ENCODE data around the gene SRPK3.

The SRPK3 gene

DNA sequence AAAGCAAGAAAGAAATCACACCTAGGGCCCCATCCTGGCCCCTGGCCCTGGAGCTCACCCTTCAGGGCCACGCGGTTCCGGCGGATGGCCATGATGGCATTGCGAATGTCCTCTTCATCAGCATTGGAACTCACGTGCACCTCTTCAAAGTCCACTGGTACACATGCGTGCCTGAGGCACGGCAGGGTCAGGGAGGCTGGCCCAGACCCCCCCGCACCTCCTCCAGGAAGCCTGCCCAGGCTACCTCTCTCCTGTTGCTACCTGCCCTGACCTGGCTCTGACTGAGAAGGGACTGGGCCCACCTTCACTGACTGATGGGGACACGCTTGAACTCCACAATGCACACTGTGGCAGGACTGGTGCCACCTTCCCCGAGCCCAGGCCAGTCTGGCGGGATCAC lies 8.8 kb downstream of the SRPK3 start:
- DNase-seq: no peak

DNA sequence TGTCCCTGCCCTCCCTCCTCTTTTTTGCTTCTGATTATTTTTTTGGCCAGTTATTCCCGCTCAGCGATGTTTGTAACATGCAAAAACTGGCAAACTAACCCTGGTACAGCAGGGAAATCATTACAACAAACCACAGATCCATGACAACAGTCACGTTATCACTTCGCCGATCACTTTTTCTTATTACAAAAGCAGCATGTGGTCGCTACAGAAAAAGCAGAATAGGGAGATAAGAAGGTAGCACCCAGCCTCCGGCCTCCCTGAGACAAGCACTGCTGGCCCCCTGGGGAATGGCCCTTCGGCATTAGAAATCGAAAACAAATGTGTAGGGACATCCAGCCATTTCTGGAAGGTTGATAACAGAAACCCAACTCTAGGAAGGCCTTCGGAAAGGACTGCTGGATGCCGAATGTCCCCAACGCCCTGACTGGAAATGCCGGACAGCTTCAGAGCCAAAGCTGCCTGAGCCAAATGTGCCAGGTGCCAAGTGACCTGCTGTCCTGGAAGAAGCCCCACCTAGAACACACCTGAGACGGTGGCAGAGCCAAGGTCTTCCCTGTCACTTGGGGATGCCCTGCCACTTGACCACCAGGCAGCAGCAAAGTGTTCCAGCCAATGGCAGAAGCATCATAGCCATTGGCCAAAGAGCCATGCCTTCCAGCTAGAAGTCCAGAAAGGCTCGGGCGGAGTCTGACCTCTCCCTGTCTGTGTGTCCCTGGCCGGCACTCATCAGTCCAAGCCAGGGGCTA lies 10.4 kb downstream of the SRPK3 start:
- no peak for DNase-seq

DNA sequence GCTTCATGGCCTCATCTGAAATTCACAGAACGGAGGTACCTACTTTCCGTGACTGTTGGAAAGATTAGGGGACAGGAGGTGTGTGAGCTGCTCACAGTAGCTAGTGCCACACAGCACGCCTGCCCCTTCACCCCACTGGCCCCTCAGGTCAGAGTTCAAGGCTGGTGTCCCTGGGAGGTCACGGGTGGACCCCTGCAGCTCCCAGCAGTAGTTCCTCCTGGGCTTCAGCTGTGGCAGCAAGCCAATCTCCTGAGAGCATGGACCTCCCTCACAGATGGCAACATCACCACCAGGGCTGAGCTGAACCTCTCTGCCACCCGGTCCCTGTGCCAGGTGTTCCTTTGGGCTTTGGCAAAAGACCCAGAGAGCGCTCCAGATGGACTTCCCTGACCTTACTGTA lies 11.5 kb downstream of the SRPK3 start:
- no peak for DNase-seq

DNA sequence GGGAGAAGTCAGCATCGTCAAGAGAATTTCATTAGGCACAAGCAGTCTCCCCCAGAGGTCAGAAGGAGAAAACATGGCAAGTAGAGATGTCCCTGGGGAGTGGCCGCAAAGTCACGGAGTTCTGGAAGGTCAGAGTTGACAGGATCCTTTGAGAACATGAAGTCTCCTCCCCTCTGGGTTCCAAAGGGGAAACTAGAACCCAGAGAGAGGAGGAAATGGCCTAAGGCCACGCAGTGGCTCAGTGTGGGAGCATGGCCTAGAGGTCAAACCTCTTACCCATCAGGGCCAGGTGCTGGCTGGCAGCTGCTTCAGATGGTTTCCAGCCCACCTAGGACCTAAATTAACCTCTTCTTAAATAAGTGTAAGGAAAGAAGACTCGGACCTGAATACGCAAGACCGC lies 12.4 kb downstream of the SRPK3 start:
- DNase-seq: no peak

DNA sequence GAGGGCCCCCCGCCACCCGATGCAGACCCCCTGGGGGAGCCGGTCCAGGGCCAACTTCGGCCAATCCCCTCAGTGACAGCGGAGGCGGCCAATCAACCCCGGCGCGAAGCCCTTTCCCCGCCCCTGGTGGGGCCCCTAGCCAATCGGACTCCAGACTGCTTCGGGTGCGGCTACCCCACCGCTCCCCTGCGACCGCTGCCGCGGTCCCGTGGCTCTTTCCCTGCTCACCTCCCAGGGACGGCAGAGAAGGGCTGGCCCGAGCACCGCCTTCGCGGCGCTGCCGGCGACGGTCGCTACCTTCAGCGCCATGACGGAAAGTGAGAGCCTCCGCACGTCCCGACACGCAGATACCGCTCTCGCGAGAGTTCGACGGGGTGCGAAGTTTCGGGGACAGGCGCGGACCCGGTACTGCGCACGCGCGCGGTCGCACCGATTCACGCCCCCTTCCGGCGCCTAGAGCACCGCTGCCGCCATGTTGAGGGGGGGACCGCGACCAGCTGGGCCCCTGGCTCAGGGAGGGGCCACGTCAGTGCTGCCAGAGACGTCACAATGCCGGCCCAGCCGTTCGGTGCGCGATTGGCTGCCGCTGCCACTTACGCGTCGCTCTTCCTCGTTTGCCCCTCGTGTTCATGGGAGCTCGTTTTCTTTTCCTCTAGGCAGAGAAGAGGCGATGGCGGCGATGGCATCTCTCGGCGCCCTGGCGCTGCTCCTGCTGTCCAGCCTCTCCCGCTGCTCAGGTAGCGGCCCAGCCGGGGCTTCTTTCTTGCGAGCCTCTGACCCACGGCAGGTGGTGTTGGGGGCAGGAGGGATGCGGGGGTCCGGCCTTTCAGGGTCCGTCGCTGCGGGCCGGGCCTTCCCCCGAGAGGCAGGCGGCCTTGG lies 13.4 kb downstream of the SRPK3 start, which contains the start of the genes IDH3G and SSR4:
Gene IDH3G (minus strand): TSS at position 358 of the 879 bp plus-strand sequence. CDS start 49 bp downstream, at position 309.
Gene SSR4 (plus strand): TSS at position 651 of the 879 bp plus-strand sequence. CDS start 20 bp downstream, at position 671.
- DNase-seq: peak; percentile 97

DNA sequence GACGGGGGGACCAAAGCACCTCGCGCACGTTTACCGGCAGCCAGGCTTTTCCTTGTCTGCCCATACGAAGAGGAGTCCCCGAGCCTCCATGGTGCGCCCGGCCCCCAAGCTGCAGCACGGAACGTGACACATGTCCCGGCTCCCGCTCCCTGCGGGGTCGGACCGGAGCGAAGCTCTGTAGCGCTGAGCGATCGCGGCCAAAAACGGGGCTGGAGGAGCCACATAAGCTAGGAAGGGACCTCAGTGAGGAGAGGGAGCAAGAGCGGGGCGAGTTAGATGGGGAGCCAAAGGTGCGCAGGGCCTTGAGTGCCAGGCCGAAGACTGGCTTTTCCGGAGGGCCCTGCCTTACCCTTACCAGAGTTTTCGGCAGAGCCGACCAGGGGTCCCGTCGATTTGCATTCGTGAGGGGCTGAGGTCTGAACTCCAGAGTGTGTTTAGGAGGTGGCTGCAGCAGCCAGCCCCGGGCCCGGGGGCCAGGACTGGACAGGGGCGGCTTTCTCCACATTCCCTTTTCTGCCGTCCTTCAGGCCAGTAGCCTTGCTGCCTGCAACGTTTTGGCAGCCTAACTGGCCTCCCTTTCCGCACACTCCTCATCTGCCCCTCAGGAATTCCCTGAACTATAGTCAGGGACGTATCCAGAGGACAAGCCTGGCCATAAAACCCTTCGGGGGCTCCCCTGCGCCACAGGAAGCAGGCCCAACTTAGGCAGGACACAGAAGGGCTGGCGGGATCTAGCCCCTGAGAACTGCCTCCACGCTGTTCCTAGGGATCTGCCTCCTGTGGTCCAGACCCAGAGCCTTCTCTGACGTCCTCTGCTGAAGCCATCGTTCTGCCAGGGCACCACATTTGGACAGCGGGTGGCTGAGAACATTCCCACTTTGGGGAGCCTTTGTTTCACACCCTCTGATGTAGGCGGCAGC lies 14.3 kb downstream of the SRPK3 start:
- no peak for DNase-seq

DNA sequence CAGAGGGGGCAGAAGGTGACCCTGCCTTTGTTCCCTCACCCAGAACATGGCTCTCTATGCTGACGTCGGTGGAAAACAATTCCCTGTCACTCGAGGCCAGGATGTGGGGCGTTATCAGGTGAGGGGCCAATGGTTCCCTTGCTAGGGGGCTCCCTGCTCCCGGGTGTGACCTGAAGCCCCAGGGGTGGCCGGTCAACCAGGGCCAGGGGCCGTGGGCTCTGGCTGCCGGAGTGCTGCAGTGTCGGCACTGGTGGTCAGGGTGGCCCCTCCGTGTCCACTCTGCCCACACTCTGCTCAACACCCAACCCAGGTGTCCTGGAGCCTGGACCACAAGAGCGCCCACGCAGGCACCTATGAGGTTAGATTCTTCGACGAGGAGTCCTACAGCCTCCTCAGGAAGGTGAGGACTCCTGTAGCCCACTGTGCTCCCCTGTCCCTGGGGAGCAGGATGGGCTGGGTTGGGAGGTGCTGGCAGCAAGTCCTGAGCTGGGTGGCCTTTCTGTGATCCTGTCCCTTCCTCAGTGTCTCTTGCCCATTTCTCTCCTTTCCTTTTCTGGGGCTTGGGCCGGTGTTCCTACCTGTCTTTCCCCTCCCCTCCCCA lies 16.7 kb downstream of the SRPK3 start:
- no peak for DNase-seq

DNA sequence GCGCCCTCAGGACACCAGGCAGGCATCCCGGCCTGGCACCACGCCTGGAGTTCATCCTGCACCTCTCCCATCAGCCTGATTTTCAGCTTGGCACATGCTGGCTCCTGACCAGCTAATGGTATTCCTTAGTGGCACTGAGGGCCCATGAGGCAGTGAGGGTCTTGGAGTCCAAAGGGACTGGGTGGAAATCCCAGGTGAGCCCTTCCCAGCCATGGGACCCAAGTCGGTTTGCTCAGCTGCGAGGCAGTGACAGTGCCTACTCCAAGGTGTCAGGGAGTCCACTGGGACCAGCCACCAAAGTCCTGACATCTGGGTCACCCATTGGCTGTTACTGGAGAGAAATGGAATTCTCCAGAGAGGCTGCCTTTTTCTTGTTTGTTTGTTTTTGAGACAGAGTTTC lies 18.5 kb downstream of the SRPK3 start:
- no peak for DNase-seq

DNA sequence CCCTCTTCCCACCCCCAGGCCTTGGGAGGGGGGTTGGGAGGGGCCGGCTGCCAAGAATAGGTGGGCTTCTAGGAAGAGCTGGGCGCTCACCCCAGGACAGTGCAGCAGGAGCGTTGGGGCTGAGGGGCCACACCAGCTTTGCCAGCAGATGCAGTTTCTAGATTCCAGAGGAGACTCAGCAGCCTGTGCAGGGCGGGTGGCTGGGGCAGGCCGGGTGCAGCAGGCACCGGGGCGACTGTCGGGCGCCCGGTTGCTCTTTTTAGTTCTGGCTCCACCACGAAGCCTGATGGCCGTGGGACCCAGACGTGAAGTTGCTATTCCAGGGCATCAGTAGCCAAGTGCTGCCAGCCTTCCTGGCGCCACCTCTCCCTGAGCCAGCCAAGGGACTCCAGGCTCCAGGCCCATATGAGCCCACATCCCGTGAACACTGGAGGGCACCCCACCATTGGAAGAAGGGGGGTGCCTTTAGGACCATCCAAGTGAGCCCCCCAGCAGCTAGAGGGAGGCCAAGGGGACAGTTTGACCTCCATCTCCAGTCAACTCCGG lies 19.4 kb downstream of the SRPK3 start:
- no peak for DNase-seq

DNA sequence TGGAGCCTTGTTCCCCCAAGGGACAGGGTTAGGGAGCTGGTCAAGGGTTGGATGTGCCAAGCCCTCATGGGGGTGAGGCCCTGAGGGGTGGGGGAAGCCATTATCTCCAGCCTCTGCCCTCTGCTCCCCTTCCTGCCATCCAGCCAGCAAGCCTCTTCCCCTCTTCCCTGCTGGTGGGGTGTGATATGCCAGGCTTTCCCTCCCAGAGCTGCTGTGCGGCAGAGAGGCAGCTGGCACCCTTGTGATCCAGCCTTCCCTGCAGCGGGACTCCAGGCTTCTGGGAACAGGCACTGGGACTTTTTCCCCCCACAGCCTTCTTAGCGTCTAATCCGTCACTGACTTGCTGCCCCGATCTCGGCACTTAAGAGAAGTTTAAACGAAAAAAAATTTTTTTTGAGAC lies 19.9 kb downstream of the SRPK3 start:
- DNase-seq: no peak

DNA sequence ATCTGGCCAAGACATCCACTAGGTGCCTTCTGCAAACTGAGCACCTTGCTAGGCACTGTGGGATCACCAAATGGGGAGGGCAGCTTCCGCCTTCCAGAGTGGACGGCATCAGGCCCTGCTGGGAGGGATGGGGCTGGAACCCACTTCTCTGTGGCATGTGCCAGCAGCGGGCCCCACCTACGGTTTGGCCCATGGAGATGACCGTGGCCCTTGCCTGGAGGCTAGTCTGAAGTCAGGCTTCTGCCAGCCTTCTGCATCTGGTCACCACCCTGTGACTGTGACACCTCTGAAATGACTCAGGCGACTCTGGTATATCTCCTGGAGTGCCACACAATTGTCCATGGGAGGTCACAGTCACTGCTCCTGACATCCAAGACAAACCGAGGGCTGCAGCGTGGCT lies 20.8 kb downstream of the SRPK3 start:
- DNase-seq: no peak

DNA sequence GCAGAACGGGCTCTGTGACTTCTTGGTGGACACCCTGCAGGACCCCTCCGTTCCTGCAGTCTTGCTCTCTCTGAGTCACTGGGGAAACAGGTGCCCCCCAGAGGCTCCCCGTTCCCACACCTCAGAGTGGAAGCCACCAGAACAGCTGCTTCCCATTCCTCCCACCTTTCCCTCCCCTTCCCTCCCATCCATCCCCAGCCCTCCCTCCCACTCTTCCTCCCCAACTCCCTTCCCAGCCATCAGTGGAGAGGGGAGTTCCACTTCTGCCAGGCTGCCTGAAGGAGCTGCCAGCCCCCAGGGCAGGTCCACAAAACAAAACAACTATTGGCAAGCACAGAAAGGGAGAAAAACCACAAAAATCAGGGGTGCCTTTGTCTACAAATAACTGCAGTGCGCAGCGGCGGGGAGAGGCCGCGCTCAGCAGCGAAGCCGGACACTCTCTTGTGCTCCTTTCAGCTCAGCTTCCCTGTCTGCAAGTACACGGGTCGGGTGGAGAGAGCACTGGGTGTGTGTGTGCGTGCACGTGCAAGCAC lies 21.7 kb downstream of the SRPK3 start:
- DNase-seq: no peak

DNA sequence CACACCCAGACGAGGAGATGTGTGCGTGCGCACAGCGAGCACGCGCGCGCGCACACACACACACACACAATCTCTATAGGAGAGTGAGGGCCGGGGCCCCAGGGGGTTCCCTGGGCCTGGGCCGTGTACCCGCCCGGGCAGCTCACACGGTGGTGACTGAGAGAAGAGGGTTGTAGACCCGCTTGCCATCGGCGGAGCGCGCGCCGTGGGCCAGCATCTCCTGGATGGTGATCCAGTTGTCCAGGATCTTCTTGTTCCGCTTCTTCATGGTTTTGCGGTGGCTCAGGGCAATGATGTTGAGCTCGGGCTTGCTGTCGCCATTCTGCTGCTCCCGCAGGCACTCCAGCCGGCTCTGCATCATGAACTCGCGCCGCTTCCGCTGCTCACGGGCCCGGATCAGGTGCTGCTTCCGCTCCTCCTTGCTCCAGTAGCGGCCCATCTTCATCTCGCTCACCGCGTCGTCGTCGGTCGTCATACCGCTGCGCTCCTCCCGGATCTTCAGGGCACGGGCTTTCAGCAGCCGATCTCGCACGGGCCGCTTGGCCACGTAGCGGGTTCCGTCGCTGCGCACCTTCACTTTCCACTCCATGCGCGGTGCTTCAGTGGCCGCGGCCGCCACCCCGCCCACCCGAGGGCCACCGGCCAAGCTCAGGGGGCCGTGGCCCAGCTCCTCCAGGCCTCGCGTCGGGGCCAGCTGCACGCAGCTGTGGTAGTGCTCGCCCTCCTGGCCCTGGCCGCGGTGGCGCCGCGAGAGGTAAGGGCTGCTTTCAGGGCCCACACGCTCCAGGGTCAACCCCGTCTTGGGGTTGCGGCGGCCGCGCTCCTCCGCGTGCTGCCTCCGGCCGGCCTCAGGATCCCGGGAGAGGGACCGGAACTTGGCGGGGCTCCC lies 22.6 kb downstream of the SRPK3 start:
- DNase-seq: no peak

DNA sequence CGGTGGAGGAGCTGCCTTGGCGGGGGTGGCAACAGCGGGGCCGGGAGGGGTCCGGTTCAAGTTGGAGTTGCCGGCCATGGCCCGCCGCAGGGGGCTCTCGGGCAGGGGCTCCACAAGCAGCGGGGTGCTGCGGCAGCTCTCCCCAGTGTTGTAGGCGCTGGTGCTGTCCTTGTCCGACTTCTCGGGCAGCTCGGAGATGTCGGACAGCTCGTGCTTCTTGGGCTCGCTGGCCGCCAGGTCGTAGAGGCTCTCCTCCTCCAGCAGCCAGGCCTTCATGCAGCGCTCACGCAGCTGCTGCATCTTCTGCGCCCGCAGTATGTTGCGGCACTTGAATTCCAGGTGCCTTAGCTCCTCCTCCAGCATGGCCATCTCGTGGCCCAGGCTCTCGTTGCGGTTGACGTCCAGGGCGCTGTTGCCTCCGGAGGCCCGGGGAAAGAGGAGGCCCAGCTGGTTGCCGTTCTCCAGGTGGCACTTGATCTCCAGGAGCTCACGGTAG lies 23.3 kb downstream of the SRPK3 start:
- DNase-seq: no peak

DNA sequence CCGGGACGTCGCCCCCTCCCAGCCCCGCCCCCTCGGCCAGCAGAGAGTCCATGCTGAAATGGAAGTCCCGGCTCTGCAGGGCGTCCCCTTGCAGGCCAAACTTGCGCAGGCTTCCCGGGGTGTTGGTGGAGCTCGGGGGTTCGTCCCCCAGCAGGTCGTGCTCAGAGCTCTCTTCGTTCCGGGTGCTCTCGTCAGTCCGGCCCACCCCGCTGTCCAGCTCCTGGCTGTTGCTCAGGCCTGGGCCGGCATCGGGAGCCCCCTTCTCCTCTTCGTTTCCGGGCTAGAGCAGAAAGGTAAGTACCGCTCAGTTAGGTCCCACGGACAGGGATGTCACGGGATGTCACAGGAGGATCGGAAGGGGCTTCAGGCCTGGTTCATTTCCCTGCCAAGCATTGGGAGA lies 23.8 kb downstream of the SRPK3 start:
- no peak for DNase-seq

DNA sequence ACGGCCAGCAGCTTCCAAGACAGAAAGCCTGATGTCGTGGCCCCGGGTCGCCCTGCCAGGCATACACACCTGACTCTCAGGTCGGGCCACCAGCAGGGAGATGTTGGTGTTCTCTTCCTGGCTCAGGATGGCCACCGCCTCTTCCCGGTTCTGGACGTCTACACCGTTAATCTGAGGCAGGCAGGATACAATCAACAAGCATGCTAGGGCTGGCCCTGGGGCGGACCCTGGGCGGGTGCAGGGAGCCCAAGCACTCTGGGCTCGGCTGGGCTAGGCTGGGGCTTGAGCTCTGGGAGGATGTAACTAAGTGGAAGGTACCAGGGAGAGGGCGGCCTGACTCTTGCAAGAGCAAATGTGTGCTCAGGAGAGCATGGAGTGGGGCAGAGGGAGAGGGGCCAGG lies 24.6 kb downstream of the SRPK3 start:
- no peak for DNase-seq

DNA sequence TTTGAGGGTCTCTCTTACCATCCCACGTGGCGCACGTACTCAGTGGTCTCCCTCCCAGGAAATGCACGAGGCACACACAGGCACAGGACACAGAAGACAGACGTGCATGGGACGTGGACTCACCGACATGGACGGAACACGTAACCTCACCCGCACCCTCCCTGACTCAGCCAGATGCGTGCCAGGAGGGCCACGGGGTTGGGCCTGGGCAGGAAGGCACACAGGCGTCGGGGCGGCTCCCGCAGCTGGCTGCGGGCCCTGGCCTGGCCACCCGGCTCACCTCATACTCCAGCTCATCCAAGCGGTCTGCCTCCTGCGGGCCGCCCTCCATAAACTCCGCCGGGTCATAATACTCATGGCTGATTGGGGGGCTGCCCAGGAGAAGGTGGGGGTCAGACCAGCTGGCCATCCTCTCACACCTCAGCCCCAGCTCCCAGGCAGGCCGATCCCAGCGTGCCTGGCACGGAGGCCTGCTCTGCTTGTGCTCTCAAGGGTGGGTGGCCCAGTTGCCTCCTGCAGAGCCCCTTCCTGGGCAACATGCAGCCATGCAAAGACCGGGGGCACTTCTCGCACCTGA lies 26.2 kb downstream of the SRPK3 start:
- DNase-seq: no peak

DNA sequence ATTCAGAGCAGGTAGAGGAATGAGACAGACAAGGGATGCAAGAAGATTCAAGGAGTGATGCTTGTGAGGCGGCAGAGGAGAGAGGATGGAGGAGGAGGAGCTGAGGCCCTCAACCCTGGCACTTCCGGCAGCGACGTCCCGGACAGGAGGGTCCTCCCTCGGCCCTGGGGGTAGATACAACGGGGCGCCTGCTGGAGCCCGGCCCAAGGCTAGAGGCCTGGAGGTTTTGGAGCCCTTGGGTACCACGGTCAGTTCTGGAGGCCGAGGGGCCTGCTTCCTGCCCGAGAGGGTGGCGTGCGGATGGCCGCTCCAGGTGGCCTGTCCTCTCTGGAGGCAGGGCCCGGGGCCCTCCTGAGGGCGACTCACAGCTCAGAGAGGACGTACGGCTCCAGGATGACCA lies 27.1 kb downstream of the SRPK3 start:
- no peak for DNase-seq

DNA sequence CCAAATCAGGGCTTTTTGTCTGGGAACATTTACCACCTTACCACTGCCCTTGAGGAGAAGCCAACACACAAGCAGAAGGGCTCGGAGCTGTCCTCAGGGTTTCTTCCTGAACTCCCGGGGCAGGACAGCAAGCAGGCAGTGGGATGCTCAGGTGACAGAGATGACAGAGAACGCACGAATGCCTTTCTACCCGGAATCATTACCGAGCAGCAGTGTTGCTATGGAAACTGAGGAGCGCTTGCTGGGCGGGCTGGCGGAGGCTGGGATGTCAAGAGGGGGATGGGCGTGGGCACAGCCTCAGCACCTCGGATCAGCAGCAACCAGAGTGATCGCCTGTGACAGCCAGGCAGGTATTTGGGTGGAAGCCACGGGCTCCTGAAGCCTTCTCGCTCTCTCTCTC lies 31.4 kb downstream of the SRPK3 start:
- no peak for DNase-seq

DNA sequence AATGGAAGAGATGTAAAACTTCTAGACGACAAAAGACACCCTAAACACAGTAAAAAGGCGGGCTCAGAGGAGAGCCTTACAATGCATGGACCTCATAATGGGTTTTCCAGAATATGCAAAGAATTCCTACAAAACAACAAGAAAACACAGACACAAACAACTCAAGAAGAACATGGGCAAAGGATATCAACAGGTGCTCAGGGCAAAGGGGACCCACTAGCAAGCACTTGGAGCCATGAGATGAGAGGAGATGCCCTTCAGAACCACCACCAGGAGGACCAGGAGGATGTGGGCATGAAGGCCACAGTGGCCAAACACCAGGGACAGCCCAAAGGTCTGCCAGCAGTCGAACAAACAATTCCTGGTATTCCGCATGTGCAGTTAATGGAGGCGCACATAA lies 32.3 kb downstream of the SRPK3 start:
- DNase-seq: no peak
